Measurements from ENCODE around the gene SLC5A2. TPM values are rescaled to one million over a fixed set of nuclear protein-coding genes. Genes with fewer than 3 reads are reported as not detected.

SLC5A2 gene
- total and polyA plus RNA-seq, 3 donors from 2014 or later: 5.8 to 18.1 (median 6.9) TPM

GRCh38 chr16:31507929-31508705 is 25.2 kb downstream of the SLC5A2 start, which contains the start of gene RUSF1:
Gene RUSF1 (minus strand): TSS chr16:31508391. CDS start chr16:31508373, 18 bp downstream.
- WGBS, 2 donors: 0% methylated on average over 16 to 47 of the region's 65 CpGs
- DNase-seq: peak; percentile 96
- Histone ChIP-seq H3K27me3 (no peaks in the 10 kb centered on the region), H3K27ac (peak within 1 kb of the TSS; percentile 94), H3K9me3 (no peaks in the 10 kb centered on the region), H3K4me3 (peak within 1 kb of the TSS; percentile 100), H3K4me1 (peaks cover 23% of the 10 kb centered on the region), H3K36me3 (ENCODE audit: low read depth, missing control alignments) (no peaks in the 10 kb centered on the region)
- TF ChIP-seq CTCF (IDR thresholded peaks at IDR 0.05) (no peak), POLR2A (IDR thresholded peaks at IDR 0.05) (peak; percentile 45)
- intact Hi-C loops (cut with DNase I; ENCODE audit: low total_unique reads): no loop called here

GRCh38 chr16:31508706-31509195 is 25.8 kb downstream of the SLC5A2 start:
- H3K27me3 ChIP-seq: no peaks in the 10 kb centered on the region
- WGBS, 2 donors: 3 to 7% methylated on average over 6 of the region's 6 CpGs
- H3K4me1 ChIP-seq: peaks cover 23% of the 10 kb centered on the region
- H3K9me3 ChIP-seq: no peaks in the 10 kb centered on the region
- peak overlapping the region; percentile 94 for H3K27ac ChIP-seq
- H3K36me3 ChIP-seq (ENCODE audit: low read depth, missing control alignments): no peaks in the 10 kb centered on the region
- TF ChIP-seq POLR2A (IDR thresholded peaks at IDR 0.05) (no peak), CTCF (IDR thresholded peaks at IDR 0.05) (no peak)
- DNase-seq: no peak
- intact Hi-C loops (cut with DNase I; ENCODE audit: low total_unique reads): no loop called here
- H3K4me3 ChIP-seq: peak overlapping the region; percentile 100

GRCh38 chr16:31513126-31513525 is 30.2 kb downstream of the SLC5A2 start:
- no peak for DNase-seq
- no peaks in the 10 kb centered on the region for H3K36me3 ChIP-seq (ENCODE audit: low read depth, missing control alignments)
- peaks cover 9% of the 10 kb centered on the region for H3K4me1 ChIP-seq
- no peaks in the 10 kb centered on the region for H3K27me3 ChIP-seq
- no peak for TF ChIP-seq POLR2A (IDR thresholded peaks at IDR 0.05)
- no peak for TF ChIP-seq CTCF (IDR thresholded peaks at IDR 0.05)
- no peaks in the 10 kb centered on the region for H3K9me3 ChIP-seq
- H3K27ac ChIP-seq: no peak overlapping the region
- no peak overlapping the region for H3K4me3 ChIP-seq
- WGBS, 2 donors: 75 to 93% methylated on average over 6 of the region's 6 CpGs
- intact Hi-C loops (cut with DNase I; ENCODE audit: low total_unique reads): no loop called here

GRCh38 chr16:31513884-31514283 is 31.0 kb downstream of the SLC5A2 start:
- intact Hi-C loops (cut with DNase I; ENCODE audit: low total_unique reads): no loop called here
- no peak for TF ChIP-seq CTCF (IDR thresholded peaks at IDR 0.05)
- TF ChIP-seq POLR2A (IDR thresholded peaks at IDR 0.05): no peak

More at GRCh38 chr16:31513884-31514283, 31.0 kb downstream of the SLC5A2 start:
- Histone ChIP-seq H3K36me3 (ENCODE audit: low read depth, missing control alignments) (no peaks in the 10 kb centered on the region), H3K27me3 (no peaks in the 10 kb centered on the region), H3K27ac (no peak overlapping the region), H3K9me3 (no peaks in the 10 kb centered on the region), H3K4me1 (peaks cover 9% of the 10 kb centered on the region), H3K4me3 (no peak overlapping the region)
- no peak for DNase-seq
